ENCODE measurements around the gene RADIL.

DNA sequence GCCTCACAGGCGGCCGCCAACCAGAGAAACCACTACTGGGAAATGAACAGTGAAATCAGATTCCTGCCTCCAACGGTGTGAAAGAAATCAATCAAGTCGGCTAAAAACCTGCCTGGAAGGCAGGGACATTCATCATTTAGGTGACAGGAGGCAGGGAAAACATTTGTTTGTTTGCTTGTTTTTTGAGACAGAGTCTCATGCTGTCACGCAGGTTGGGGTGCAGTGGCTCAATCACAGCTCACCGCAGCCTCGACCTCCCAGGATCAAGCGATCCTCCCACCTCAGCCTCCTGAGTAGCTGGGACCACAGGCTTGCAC, 77.6 kb downstream of the RADIL start:
- TF ChIP-seq ZNF140 (tag by site-specific recombination; IDR thresholded peaks at IDR 0.05), result no peak
- TF ChIP-seq, protein P1, sequence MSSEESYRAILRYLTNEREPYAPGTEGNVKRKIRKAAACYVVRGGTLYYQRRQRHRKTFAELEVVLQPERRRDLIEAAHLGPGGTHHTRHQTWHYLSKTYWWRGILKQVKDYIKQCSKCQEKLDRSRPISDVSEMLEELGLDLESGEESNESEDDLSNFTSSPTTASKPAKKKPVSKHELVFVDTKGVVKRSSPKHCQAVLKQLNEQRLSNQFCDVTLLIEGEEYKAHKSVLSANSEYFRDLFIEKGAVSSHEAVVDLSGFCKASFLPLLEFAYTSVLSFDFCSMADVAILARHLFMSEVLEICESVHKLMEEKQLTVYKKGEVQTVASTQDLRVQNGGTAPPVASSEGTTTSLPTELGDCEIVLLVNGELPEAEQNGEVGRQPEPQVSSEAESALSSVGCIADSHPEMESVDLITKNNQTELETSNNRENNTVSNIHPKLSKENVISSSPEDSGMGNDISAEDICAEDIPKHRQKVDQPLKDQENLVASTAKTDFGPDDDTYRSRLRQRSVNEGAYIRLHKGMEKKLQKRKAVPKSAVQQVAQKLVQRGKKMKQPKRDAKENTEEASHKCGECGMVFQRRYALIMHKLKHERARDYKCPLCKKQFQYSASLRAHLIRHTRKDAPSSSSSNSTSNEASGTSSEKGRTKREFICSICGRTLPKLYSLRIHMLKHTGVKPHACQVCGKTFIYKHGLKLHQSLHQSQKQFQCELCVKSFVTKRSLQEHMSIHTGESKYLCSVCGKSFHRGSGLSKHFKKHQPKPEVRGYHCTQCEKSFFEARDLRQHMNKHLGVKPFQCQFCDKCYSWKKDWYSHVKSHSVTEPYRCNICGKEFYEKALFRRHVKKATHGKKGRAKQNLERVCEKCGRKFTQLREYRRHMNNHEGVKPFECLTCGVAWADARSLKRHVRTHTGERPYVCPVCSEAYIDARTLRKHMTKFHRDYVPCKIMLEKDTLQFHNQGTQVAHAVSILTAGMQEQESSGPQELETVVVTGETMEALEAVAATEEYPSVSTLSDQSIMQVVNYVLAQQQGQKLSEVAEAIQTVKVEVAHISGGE (tag by site-specific recombination; conservative IDR thresholded peaks at IDR 0.05; ENCODE audit: low read depth), result no peak
- no peak for TF ChIP-seq KLF16 (tag by site-specific recombination; IDR thresholded peaks at IDR 0.05)
- TF ChIP-seq, protein P2, sequence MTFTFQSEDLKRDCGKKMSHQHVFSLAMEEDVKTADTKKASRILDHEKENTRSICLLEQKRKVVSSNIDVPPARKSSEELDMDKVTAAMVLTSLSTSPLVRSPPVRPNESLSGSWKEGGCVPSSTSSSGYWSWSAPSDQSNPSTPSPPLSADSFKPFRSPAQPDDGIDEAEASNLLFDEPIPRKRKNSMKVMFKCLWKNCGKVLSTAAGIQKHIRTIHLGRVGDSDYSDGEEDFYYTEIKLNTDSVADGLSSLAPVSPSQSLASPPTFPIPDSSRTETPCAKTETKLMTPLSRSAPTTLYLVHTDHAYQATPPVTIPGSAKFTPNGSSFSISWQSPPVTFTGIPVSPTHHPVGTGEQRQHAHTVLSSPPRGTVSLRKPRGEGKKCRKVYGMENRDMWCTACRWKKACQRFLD (tag by site-specific recombination; IDR thresholded peaks at IDR 0.05), result no peak
- no peak for TF ChIP-seq PRDM1 (tag by site-specific recombination; IDR thresholded peaks at IDR 0.05)
- no peak for TF ChIP-seq ZNF311 (tag by site-specific recombination; IDR thresholded peaks at IDR 0.05; ENCODE audit: borderline replicate concordance)
- TF ChIP-seq, protein P3, sequence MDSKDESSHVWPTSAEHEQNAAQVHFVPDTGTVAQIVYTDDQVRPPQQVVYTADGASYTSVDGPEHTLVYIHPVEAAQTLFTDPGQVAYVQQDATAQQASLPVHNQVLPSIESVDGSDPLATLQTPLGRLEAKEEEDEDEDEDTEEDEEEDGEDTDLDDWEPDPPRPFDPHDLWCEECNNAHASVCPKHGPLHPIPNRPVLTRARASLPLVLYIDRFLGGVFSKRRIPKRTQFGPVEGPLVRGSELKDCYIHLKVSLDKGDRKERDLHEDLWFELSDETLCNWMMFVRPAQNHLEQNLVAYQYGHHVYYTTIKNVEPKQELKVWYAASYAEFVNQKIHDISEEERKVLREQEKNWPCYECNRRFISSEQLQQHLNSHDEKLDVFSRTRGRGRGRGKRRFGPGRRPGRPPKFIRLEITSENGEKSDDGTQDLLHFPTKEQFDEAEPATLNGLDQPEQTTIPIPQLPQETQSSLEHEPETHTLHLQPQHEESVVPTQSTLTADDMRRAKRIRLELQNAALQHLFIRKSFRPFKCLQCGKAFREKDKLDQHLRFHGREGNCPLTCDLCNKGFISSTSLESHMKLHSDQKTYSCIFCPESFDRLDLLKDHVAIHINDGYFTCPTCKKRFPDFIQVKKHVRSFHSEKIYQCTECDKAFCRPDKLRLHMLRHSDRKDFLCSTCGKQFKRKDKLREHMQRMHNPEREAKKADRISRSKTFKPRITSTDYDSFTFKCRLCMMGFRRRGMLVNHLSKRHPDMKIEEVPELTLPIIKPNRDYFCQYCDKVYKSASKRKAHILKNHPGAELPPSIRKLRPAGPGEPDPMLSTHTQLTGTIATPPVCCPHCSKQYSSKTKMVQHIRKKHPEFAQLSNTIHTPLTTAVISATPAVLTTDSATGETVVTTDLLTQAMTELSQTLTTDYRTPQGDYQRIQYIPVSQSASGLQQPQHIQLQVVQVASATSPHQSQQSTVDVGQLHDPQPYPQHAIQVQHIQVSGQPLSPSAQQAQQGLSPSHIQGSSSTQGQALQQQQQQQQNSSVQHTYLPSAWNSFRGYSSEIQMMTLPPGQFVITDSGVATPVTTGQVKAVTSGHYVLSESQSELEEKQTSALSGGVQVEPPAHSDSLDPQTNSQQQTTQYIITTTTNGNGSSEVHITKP (tag by site-specific recombination; IDR thresholded peaks at IDR 0.05), result no peak
- TF ChIP-seq ZXDB (tag by site-specific recombination; IDR thresholded peaks at IDR 0.05), result no peak
- TF ChIP-seq, protein P4, sequence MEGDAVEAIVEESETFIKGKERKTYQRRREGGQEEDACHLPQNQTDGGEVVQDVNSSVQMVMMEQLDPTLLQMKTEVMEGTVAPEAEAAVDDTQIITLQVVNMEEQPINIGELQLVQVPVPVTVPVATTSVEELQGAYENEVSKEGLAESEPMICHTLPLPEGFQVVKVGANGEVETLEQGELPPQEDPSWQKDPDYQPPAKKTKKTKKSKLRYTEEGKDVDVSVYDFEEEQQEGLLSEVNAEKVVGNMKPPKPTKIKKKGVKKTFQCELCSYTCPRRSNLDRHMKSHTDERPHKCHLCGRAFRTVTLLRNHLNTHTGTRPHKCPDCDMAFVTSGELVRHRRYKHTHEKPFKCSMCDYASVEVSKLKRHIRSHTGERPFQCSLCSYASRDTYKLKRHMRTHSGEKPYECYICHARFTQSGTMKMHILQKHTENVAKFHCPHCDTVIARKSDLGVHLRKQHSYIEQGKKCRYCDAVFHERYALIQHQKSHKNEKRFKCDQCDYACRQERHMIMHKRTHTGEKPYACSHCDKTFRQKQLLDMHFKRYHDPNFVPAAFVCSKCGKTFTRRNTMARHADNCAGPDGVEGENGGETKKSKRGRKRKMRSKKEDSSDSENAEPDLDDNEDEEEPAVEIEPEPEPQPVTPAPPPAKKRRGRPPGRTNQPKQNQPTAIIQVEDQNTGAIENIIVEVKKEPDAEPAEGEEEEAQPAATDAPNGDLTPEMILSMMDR (tag by site-specific recombination; IDR thresholded peaks at IDR 0.05), result no peak
